ENCODE data around the gene ZNF740. TPM values are rescaled to one million over a fixed set of nuclear protein-coding genes. Genes with fewer than 3 reads are reported as not detected.
A peak's percentile ranks its signal among the peaks of the same experiment; 100 is the strongest.

ZNF740 gene
- total RNA-seq, 1 experiment from 2014 or later = 41.2 TPM

- H3K4me3 Mint-ChIP-seq = peak overlapping the region in 1 of 2 experiments; percentile 61; a peak in 4 of 5 replicates
- no peaks in the 10 kb centered on the region for H4K20me1 ChIP-seq (ENCODE audit: control insufficient read depth, insufficient read depth, insufficient read length)
- no peak overlapping the region for H3K23ac ChIP-seq (ENCODE audit: insufficient read length, low read depth, low read length)
- H3K4ac ChIP-seq (ENCODE audit: low read depth, low read length) = no peak overlapping the region
- no peak overlapping the region for H3T11ph ChIP-seq (ENCODE audit: low read length)
- no CpG with 5 or more reads among the region's 10 CpGs for WGBS (ENCODE audit: extremely low coverage, insufficient read length, low lambda C conversion rate)
- H3K23me2 ChIP-seq (ENCODE audit: insufficient read length, low read depth, low read length, poor library complexity, severe bottlenecking) = peaks cover 10% of the 10 kb centered on the region
- H2AK5ac ChIP-seq (ENCODE audit: insufficient read length, low read length) = no peak overlapping the region
- no peak for DNase-seq
- no peaks in the 10 kb centered on the region for H3K9me3 ChIP-seq (ENCODE audit: control insufficient read depth, low read depth, low read length)
- no peak overlapping the region for H3K27ac ChIP-seq (ENCODE audit: insufficient read length, low read depth, low read length)
- H3K14ac ChIP-seq (ENCODE audit: insufficient read depth, low read length) = no peak overlapping the region
- no peak overlapping the region for H4K5ac ChIP-seq (ENCODE audit: insufficient read length, low read depth, low read length)
- peaks cover 25% of the 10 kb centered on the region; the same call in 1 of the 2 replicates for H3K4me1 ChIP-seq (ENCODE audit: insufficient read depth, low read length)
- H3K4me1 Mint-ChIP-seq = peaks cover 70% of the 10 kb centered on the region in 2 experiments
- H3K27me3 Mint-ChIP-seq (ENCODE audit: low read depth) = peaks cover 3% of the 10 kb centered on the region
- no peak overlapping the region for H2BK12ac ChIP-seq (ENCODE audit: insufficient read length, low read depth, low read length)
- no peak overlapping the region for H2AFZ ChIP-seq (ENCODE audit: low read length)
- no peak overlapping the region for H4K91ac ChIP-seq (ENCODE audit: insufficient read length, low read depth, low read length)
- no peak overlapping the region for H3K9ac ChIP-seq (ENCODE audit: extremely low read depth, insufficient read length, low read length)
- H4K8ac ChIP-seq (replicated peaks; ENCODE audit: insufficient read length, low read depth, low read length) = no peak overlapping the region
- H2BK20ac ChIP-seq (ENCODE audit: low read depth, low read length, poor library complexity, severe bottlenecking) = no peak overlapping the region
- TF ChIP-seq, protein P1, sequence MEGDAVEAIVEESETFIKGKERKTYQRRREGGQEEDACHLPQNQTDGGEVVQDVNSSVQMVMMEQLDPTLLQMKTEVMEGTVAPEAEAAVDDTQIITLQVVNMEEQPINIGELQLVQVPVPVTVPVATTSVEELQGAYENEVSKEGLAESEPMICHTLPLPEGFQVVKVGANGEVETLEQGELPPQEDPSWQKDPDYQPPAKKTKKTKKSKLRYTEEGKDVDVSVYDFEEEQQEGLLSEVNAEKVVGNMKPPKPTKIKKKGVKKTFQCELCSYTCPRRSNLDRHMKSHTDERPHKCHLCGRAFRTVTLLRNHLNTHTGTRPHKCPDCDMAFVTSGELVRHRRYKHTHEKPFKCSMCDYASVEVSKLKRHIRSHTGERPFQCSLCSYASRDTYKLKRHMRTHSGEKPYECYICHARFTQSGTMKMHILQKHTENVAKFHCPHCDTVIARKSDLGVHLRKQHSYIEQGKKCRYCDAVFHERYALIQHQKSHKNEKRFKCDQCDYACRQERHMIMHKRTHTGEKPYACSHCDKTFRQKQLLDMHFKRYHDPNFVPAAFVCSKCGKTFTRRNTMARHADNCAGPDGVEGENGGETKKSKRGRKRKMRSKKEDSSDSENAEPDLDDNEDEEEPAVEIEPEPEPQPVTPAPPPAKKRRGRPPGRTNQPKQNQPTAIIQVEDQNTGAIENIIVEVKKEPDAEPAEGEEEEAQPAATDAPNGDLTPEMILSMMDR (conservative IDR thresholded peaks at IDR 0.05) = no peak
- no peaks in the 10 kb centered on the region for H3K9me3 Mint-ChIP-seq
- H3K36me3 Mint-ChIP-seq (ENCODE audit: insufficient read depth in 1 of 3, low read depth in 3 of 3) = peaks cover 8 to 17% (median 13%) of the 10 kb centered on the region in 3 experiments; a peak in 6 of 7 replicates
- H3K56ac ChIP-seq (ENCODE audit: insufficient read length, low read depth, low read length) = no peak overlapping the region
- peak overlapping the region; percentile 9 for H3K4me2 ChIP-seq (ENCODE audit: insufficient read depth, insufficient read length, low read length)
- H2BK15ac ChIP-seq (ENCODE audit: low read depth, low read length) = no peak overlapping the region
- H3K27me3 ChIP-seq (ENCODE audit: insufficient read depth, low read length) = no peaks in the 10 kb centered on the region
- H2BK5ac ChIP-seq (ENCODE audit: insufficient read length, low read length) = no peak overlapping the region
- H3K79me1 ChIP-seq (ENCODE audit: insufficient read depth, low read depth, low read length, poor library complexity, severe bottlenecking) = no peaks in the 10 kb centered on the region
- H2BK120ac ChIP-seq (ENCODE audit: low read depth, low read length, poor library complexity, severe bottlenecking) = no peak overlapping the region
- H3K27ac Mint-ChIP-seq = peak overlapping the region; percentile 2 to 66 (median 53); a peak in 4 of 7 replicates
- no peaks in the 10 kb centered on the region for H3K79me2 ChIP-seq (ENCODE audit: insufficient read depth, low read length)
- no peak overlapping the region for H3K18ac ChIP-seq (ENCODE audit: insufficient read length, low read depth, low read length)
These were observed 44.5 kb downstream of the ZNF740 start for GRCh38 chr12:53224897-53225634.
